ACC112 (cell line): ENCODE results near the gene NSF.
"Not testable (repeated sequence)": the region's sequence is repeated elsewhere in the genome, so short reads cannot be mapped to it uniquely, and the experiment has no call there.

Experiments
- H2AFZ ChIP-seq: fragments of 200-600 bp; sonication (generic); one replicate; pipeline ENCODE4 v1.6.0; 2017; ENCODE audit warnings: antibody characterized with exemption, low read length; ENCODE audit not compliant: unreplicated experiment
- H3K27ac ChIP-seq: fragments of 200-600 bp; sonication (generic); 2 replicates; pipeline ENCODE4 v1.5.1; 2014; ENCODE audit warnings: low read depth, mild to moderate bottlenecking, antibody characterized with exemption, low read length, moderate library complexity
- H3K27me3 ChIP-seq: fragments of 200-600 bp; sonication (generic); 2 replicates; pipeline ENCODE4 v1.6.1; 2014; ENCODE audit warnings: mild to moderate bottlenecking, antibody characterized with exemption, low read length, moderate library complexity, mixed read lengths; ENCODE audit not compliant: insufficient read depth
- H3K36me3 ChIP-seq: fragments of 200-600 bp; sonication (generic); 2 replicates; pipeline ENCODE4 v1.6.1; 2016; ENCODE audit warnings: mild to moderate bottlenecking, antibody characterized with exemption, low read length, moderate library complexity, mixed read lengths; ENCODE audit not compliant: insufficient read depth
- H3K4me1 ChIP-seq: fragments of 200-600 bp; sonication (generic); one replicate; pipeline ENCODE4 v1.6.1; 2016; ENCODE audit warnings: low read length, mixed read lengths; ENCODE audit not compliant: insufficient read depth, unreplicated experiment, control insufficient read depth
- H3K4me3 ChIP-seq: fragments of 200-600 bp; sonication (generic); 2 replicates; pipeline ENCODE4 v1.5.1; 2014; ENCODE audit warnings: mild to moderate bottlenecking, low read depth, low read length
- H3K79me2 ChIP-seq: fragments of 200-600 bp; sonication (generic); one replicate; pipeline ENCODE4 v1.6.0; 2016; ENCODE audit warnings: low read length; ENCODE audit not compliant: control insufficient read depth, unreplicated experiment, insufficient read depth

The NSF gene

DNA sequence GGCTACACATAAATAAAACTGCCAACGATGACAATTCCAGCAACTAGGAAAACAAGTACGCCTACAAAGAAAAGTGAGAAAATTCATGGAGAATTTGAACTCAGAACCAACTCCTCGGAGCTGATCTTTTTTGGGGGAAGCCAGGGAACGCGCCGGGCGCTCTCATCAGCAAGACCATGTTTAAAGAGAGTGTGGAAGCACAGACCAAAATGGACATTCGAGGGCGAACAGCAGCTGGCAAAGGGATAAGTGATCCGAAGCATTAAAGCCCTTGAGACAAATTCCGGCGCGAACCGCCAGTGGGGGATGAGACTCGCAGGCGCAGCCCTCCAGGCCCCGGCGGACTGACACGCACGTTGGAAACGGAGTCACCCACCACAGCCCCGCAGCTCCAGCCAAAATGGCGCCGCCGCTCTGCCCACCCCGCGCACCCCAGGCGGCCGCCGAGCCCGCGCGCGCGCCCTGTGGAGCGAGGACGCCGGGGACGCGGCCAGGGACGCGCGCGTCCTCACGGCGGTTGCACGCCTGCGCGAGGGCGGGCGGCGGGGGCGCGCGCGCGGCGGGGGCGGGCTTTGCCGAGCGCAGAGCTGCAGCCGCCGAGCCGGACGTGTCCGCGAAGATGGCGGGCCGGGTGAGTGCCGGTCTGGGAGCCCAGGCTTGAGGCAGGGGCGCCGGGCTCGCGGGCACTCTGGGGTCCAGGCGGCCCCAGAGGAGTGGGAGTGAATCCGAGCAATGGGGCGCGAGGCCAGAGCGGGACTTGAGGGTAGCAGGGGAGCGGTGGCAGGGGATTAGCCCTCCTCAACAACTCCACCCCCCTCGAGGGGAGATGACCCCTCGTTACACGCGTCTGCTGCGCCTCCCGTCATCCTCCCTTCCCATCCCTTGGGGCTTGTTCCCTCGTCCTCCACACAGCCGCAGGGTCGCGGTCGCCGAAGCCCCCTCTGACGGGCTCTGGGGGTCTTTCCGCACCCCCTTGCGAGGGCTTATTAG is at the start of gene NSF:
Gene NSF, plus strand, starts transcription at position 513 of the 990 bp plus-strand sequence. Its CDS starts 107 bp downstream, at position 620.
- H3K27ac ChIP-seq, H3K4me3 ChIP-seq, H2AFZ ChIP-seq, H3K4me1 ChIP-seq, H3K27me3 ChIP-seq, H3K79me2 ChIP-seq, H3K36me3 ChIP-seq: not testable (repeated sequence)

GRCh38 chr17:46548607-46549006 is 41.9 kb upstream of the NSF start:
- not testable (repeated sequence) for H3K4me3 ChIP-seq, H2AFZ ChIP-seq, H3K27ac ChIP-seq, H3K4me1 ChIP-seq, H3K79me2 ChIP-seq, H3K27me3 ChIP-seq, H3K36me3 ChIP-seq

DNA sequence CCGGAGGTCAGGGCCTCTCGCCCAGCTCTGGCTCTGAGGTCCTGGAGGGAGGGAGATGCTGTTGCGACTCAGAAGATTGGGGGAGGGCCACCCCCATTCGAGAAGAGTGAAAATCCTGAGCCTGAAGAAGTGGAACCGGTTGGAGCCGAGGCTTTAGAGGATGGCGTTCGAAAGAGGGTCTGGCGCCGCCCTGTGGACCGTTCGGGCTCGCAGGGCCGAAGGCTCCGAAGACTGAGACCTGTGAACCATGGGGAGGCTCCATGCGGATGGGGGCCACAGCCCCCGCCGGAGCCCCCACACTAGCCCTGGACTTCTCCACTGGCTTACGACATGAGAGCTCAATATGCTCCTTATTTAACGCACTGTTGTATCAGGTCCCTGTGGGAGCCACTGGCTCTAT is 31.3 kb upstream of the NSF start:
- not testable (repeated sequence) for H2AFZ ChIP-seq, H3K4me3 ChIP-seq, H3K79me2 ChIP-seq, H3K4me1 ChIP-seq, H3K36me3 ChIP-seq, H3K27ac ChIP-seq, H3K27me3 ChIP-seq

DNA sequence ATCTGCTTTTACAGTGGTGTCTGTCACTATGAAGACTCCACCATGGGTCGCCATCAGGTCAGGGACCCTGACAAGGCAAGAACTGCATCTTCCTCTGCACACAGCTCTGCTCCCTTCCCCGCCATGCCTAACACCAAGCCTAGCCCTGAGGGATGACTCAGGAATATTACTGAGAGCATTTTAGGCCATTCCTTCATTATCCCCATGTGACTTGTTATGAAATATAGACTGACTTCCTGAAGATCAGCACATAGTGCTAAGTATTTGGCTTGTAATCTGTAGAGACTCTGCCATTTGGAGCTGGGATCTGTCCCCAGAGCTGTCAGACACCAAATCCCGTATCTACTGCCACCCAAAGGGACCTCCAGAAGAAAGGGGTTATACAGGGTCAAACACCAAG is 30.4 kb upstream of the NSF start:
- not testable (repeated sequence) for H3K79me2 ChIP-seq, H3K27me3 ChIP-seq, H3K4me3 ChIP-seq, H3K36me3 ChIP-seq, H3K27ac ChIP-seq, H3K4me1 ChIP-seq, H2AFZ ChIP-seq

DNA sequence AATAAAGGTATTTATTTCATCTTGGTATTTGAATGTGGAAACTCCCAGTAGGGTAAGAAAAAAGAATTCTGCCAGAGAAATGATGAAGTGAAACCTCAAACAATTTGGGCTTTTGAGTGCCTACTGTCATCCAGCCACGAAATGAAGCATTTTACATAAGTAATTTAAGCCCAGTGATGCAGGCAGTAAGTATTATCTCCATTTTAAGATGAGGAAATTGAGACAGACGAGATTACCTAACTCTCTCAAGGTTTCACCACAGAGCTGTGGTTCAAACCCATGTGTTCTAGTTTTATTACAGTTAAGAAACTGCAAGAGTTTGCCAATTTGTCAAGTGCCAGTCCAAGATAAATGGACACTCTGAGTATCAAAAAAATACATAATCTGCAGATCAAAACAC is 24.2 kb upstream of the NSF start:
- not testable (repeated sequence) for H3K79me2 ChIP-seq, H3K27ac ChIP-seq, H3K4me1 ChIP-seq, H3K36me3 ChIP-seq, H3K4me3 ChIP-seq, H2AFZ ChIP-seq, H3K27me3 ChIP-seq

DNA sequence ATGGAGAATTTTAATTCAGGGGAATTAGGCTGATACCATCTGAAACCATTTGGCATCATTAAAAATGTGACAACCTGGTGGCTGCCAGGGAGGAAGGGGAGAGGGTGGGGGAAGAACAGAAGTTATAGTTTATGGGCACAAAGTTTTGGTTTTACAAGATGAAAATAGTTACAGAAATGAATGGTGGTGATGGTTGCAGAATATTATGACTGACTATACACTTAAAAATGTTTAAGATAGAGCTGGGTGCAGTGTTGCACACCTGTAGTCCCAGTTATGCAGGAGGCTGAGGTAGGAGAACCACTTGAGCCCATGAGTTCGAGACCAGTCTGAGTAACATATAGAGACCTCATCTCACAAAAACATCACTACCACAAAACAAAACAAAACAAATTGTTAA is 23.5 kb upstream of the NSF start:
- not testable (repeated sequence) for H2AFZ ChIP-seq

GRCh38 chr17:46571796-46572195 is 18.7 kb upstream of the NSF start:
- H3K4me3 ChIP-seq, H3K27ac ChIP-seq, H3K4me1 ChIP-seq, H2AFZ ChIP-seq, H3K27me3 ChIP-seq, H3K36me3 ChIP-seq, H3K79me2 ChIP-seq: not testable (repeated sequence)

More for the DNA sequence above, 23.5 kb upstream of the NSF start:
- H3K36me3 ChIP-seq, H3K27me3 ChIP-seq, H3K27ac ChIP-seq, H3K79me2 ChIP-seq, H3K4me1 ChIP-seq, H3K4me3 ChIP-seq: not testable (repeated sequence)

- not testable (repeated sequence) for H3K27ac ChIP-seq, H2AFZ ChIP-seq, H3K27me3 ChIP-seq, H3K79me2 ChIP-seq, H3K36me3 ChIP-seq, H3K4me3 ChIP-seq, H3K4me1 ChIP-seq
Measured at GRCh38 chr17:46579083-46580075, 11.1 kb upstream of the NSF start, which contains the start of gene ARL17A. TSS of gene ARL17A (minus strand) at chr17:46579691. CDS start at chr17:46576322, 3,369 bp downstream.

DNA sequence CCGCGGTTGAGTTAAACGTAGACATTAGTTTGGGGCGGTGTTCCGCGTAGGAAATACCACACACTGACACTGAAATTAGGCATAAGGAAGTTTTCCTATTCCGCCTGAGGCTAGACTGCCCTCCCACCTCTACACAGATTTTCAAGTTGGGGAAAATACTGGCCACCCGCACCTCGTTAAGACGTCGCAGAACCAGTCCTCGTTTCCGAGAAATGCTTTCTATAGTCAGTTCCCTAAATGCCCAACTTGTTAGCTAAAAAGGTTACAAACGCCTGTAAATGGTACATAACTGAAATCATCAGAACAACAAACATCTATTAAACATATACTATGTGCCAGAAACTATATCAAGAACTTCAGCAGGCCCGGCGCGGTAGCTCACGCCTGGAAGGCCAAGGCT is 10.4 kb upstream of the NSF start:
- not testable (repeated sequence) for H3K27me3 ChIP-seq, H3K4me1 ChIP-seq, H3K27ac ChIP-seq, H3K4me3 ChIP-seq, H3K36me3 ChIP-seq, H2AFZ ChIP-seq, H3K79me2 ChIP-seq

- H3K27me3 ChIP-seq, H2AFZ ChIP-seq, H3K4me1 ChIP-seq, H3K27ac ChIP-seq, H3K4me3 ChIP-seq, H3K36me3 ChIP-seq, H3K79me2 ChIP-seq: not testable (repeated sequence)
Measured at GRCh38 chr17:46585444-46585843, 5.0 kb upstream of the NSF start.
